AML-193 (cell line): ENCODE measurements around the gene TXNDC11.

ENCODE experiments used
- DNase-seq, 2 experiments: peaks; one replicate each; lab custom pipeline; 2025; lab: John Stamatoyannopoulos, UW

The TXNDC11 gene

GRCh38 chr16:11719171-11719570, 23.5 kb downstream of the TXNDC11 start:
- no peak for DNase-seq

DNA sequence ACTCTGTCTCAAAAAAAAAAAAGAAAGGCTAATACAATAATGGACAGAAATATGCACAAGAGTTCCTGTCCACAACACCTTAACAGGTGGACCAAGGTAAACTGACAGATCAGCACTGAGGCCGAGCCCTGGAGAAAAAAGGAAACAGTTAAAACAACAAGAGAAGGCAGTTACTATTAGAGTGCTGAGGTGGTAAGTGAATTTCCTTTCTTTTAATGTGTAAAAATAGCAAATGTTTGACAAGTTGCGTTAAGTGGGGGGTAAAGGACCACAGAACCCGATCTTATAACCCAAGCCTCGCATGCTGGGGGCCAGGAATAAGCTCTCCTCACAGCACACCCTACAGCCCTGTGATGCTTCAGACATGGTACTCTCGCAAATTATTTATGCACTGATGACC, 24.8 kb downstream of the TXNDC11 start:
- DNase-seq: no peak

GRCh38 chr16:11716336-11716735, 26.3 kb downstream of the TXNDC11 start:
- no peak for DNase-seq

DNA sequence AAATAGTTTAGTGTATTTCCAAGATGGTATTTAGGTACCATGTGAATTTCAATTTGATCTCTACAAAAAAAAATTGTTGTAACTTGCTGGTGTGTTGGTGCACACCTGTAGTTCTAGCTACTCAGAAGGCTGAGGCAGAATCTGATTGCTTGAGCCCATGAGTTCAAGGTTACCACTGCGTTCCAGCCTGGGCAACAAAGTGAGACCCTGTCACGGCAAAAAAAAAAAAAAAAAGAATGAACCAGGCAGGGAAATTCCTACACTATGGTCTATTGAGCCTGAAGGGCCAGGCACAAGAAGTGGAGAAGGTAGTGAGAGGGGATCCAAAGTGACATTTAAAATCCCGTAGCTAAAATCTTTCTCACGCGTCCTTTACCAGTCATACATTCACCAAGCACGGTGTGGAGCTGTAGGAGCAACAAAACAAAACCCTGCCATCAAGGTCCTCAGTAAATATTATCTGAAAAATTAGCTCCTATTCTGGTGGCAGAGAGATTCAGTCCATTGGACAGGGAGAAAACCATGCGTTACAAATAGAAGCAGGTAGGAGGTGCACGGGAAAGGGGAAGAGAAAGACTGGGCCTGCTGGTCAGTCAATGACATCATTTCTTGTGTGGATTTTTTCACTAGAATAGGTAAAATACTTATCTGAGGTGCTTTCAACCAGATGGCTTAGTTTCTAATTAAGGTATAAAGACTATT, 27.3 kb downstream of the TXNDC11 start:
- no peak for DNase-seq

GRCh38 chr16:11712122-11712521, 30.5 kb downstream of the TXNDC11 start:
- no peak for DNase-seq

DNA sequence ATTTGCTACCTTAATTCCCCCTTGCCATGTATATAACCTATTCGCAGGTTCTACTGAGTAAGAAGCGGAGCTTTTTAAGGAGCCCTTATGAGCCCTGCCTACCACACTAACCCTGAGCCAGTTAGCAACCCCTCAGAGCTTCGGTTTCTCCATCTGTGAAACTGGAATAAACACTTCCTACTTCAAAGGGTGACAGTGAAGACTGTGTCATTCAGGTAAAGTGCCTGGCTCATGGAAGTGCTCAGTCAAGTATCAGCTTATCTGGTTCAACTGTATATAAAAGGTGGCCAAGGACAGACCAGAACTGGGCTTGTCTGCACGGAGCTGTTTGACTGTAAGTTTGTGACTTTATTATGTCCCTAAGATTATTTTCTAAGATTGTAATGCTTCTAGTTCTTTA, 31.0 kb downstream of the TXNDC11 start:
- no peak for DNase-seq

- no peak for DNase-seq
Measured at GRCh38 chr16:11708421-11708820, 34.2 kb downstream of the TXNDC11 start.

DNA sequence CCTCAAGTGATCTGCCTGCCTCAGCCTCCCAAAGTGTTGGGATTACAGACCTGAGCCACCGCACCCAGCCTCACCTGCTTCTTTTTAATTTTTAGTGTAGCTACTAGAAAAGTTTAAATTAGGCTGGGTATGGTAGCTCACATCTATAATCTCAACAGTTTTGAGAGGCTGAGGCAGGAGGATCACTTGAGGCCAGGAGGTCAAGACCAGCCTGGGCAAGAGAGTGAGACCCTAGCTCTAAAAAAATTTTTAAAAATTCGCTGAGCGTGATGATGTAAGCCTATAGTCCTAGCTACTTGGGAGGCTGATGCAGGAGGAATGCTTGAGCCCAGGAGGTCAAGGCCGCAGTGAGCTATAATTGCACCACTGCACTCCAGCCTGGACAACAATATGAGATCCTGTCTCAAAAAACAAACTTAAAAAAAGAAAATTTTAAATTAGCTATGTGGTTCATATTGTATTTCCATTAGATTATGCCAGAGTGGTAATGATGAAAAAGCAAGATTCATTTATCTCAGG, 34.9 kb downstream of the TXNDC11 start:
- no peak for DNase-seq

- DNase-seq: no peak
Measured at GRCh38 chr16:11706180-11706742, 36.4 kb downstream of the TXNDC11 start.

DNA sequence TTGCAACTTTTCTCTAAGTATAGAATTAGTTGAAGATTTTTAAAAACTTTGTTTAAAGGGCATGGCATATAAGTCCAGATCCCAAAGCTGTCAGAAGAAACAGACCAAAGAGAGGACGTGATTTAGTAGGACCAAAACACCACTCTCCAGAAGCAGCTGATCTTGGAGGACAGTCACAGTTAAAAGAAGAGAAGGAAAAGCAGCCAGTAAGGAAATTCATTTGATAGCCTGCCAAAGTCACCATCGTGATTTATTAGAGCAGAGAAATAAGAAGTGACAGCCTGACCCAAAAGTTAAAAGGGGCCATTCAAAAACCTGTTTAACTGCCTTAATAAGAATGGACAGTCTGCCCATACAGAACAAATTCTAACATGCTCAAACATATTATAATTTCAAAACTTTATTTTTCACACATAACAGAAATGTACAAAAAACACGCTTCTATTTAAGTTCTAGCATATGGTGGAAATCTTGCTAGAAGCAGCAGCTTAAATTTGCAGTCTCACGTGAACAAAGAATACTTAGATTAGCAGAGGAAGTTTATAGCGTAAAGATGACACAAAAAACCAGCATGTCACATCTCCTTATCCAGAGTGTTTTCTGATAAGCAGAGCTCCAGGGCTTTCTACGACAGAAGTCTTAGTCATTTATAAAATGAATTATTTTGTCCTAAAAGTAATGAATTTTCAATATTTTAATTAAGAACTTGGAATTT, 37.2 kb downstream of the TXNDC11 start:
- no peak for DNase-seq

DNA sequence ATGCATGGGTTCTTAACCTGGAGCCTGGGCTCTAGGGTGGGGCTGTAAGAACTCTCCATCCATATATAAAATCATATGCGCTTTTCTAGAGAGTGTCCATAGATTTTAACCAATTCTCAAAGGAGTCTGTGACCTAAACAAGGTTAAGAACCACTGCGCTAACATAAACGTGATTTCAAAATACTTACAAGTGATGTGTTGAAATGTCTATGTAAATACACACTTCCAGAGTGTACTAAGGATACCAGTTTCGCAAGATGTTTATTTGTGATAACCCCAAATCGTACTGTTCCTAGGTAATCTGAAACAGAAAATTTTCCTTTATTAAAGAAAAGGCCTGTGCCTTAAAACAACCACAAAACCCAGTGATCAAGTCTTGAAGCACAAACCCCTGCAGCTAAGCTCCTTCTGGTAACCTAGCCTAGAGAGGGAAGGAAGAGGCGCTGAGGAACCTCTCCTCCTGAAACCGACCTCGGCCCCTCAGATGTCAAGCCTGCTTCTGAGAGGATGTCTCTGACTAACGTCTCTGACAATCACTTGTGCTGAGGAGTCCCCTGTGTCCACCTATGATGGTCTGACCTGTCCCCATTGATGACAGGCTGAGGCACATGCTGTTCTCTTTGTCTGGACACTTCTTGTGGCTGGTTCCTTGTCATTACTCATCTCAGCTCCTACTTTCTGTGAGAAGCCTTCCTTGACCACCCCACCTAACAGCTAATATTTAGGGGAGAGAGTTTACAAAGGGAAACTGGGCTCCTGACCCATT, 42.2 kb downstream of the TXNDC11 start:
- no peak for DNase-seq

DNA sequence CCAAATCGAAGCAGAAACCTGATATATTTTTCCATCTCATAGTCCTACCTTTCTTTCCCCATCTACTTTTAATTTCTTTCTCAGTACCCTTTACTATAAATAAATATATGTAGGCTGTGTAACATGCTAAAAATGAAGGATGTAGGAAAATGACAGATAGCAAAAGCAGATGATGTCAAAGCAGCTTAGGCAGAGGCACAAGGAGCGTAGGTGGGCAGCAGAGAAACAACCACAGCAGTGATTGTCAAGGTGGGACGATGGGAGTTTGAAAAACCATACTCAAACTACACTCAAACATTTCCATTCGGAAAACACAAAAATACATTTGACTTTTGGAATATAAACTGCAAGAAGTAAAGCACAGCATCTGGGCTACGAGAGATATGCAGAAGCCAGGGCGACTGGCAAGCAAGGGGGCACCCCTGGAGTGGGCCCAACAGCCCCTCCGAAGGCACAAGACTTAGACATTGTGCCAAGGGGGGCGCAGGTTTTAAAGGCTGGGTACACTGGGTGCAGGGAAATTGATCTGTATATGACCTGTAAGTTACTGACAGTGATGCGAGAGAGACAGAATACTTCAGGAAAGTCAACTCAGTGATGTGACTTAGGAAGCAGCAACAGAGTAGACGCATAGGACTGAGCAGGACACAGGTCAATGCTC, 43.3 kb downstream of the TXNDC11 start:
- DNase-seq: no peak

DNA sequence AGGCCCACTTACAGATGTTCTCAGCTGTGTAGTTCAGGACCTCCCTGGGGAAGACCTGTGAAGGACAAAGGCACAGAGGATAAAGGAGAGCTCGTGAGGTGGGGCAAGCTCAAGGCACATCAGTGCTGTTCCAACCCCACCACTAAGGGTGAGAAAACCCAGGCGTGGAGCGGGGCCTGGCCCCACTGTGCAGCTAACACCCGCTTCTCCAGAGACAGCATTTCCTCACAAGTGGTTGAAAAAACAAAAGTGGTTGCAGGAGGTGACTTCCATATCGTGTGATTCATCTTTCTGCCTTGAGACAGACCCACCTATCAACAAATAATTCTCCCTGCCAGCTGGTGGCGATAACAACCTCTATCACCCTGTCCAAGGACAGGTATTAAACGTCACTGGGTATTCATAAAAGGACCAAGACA, 44.4 kb downstream of the TXNDC11 start:
- no peak for DNase-seq

DNA sequence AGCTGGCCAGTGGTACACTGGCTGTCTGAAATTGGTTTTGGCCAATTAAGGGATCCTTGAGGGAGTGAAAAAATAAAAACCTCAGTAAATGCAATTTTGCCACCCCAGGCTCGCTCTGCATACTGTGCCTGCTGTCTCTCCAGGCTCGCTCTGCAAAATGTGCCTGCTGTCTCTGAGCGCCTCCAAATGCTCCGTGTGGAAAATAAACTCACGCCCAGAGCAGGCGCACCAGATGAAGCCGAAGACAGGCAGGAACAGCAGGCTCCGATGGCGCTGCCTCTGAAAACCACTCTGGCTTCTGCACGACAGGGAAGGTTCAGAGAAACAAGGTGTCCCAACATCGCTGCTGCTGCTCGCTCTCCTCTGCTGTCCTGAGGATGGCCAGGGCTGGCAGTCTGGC, 45.3 kb downstream of the TXNDC11 start:
- no peak for DNase-seq

DNA sequence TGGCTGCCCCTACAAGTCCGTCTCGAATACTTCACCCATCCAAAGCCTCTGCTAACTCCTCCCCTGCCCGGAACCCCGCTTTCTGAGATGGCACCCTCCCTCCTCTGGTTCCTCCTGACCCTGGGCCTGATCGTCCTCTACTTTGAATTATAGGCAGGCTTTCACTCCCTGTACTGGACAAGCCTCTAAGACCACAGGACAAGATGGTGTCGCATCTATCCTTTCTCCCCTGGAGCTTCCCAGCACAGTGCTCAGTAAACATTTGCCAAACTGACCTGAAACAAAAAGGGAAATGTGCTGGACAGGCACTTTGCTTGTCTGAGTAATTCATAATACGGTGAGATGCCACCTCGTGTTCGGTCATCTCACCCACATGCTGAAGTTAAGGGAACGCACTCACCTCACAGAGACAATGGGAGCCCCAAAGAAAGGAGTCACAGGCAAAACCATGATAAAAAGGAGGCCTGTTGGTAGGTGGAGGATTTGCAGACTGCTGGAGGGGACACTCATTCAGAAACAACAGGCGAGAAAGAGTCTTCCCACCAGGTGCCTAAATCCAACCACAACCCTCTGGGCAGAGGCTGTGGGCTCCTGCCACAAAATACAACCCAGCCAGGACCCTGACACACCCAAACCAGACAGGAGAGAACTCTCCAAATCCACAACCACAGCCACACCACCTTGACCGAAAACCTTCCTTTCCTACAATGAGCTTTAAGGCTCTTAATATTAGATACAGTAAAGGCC, 46.2 kb downstream of the TXNDC11 start:
- DNase-seq: no peak

GRCh38 chr16:11692651-11693050, 50.0 kb downstream of the TXNDC11 start:
- DNase-seq: no peak

DNA sequence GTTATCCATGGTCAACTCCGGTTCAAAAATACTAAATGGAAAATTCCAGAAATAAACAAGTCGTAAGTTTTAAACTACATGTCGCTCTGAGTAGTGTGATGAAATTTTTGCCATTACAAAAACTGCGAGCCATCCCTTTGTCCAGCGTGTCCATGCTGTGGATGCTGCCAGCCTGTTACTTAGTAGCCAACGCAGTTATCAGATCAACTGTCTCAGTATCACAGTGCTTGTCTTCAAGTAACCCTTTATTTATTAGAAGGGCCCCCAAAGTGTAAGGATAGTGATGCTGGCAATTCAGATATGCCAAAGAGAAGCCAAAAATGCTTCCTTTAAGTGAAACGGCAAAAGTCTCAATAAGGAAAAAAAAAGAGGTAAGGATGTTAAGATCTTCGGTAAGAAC, 50.5 kb downstream of the TXNDC11 start:
- no peak for DNase-seq

- no peak for DNase-seq
Measured at GRCh38 chr16:11691771-11692170, 50.9 kb downstream of the TXNDC11 start.

DNA sequence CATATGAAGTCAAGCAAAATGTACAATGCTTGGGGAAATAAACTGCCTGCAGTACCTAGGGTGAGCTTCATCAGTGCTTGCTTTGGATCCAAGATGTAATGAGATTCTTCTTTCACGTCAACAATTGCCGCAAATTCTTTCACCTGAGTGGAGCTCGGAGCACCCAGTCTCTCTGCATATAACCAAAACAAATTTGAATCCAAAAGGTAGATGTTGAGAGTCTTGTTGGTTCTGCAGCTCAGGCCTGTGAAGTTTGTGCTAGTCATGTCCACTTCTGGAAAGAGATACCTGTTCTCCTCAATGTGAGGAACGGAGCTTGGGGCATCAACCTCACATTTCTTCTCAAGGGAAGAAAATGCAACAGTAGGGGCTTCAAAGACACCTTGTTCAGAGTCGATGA, 51.4 kb downstream of the TXNDC11 start:
- DNase-seq: no peak

DNA sequence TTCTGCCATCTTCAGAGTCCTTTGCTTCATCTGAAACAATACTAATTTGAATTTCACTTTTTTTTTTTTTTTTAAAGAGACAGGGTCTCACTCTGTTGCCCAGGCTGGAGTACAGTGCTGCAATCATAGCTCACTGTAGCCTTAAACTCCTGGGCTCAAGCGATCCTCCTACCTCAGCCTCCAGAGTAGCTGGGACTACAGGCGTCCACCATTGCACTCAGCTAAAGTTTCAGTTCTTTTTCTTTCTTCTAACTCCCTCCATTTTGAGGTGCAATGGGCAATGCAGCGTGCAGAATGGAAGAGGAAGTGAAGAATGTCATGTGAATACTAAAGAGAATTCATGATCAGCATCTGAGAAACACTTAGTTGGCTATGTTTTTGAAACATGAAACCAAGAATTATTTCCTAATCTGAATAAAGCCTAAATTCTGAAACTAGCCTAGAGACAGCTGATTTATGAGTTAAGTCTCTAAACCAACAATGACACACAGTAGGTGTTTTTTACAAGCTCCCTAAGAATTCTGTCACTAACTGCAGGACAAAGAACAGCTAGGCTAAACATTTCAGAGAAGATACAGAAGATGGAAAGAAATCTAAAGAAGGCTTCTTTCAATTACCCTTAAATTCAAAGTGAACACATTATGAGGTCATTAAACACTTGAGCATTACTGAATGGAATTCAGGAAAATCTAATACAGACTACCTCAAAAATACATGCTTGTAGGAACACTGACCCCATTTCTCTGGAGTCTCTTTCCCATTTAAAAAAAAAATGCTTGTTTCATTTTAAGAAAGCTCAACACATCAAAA, 53.4 kb downstream of the TXNDC11 start:
- DNase-seq: no peak
